Left cardiac atrium (tissue), 4 donors: ENCODE measurements around the gene OR52B2. TPM values are rescaled to one million over a fixed set of nuclear protein-coding genes. Genes with fewer than 3 reads are reported as not detected.
"Not testable (repeated sequence)": the region's sequence is repeated elsewhere in the genome, so short reads cannot be mapped to it uniquely, and the experiment has no call there.

Source experiments
- ATAC-seq, 2 donors: fragments of 200-7000 bp; cut with Tn5 transposase; one replicate each; pipeline ENCODE4 v1.9.1; 2020; ENCODE audit warnings: mild to moderate bottlenecking in 2 of 2, moderate library complexity in 2 of 2
- DNase-seq: peaks from one replicate; pipeline ENCODE4 v3.0.0-alpha.2; 2020
- intact Hi-C, 2 donors: fragments of 100-400 bp; cut with DNase I; formaldehyde crosslinking; loops; one replicate each; pipeline versions ENCODE4 v1.14.1 to v1.15.1; 2022 to 2023
- total RNA-seq, 2 donors: library from RNA; stranded (reverse); fragmentation: NEBNext Ultra II Directional; extraction: Animal tissue kit (Norgen Biotek cat#: 25700); gene quantifications; one replicate each; pipeline ENCODE4 v1.2.1, GENCODE V29; 2021
- donor health status: DM: no; HTN: yes; CAD: no.
- donor health status: DM: no; HTN: yes; CAD: no; lungs with severe emphysema.
- donor health status: DM: yes; HTN: yes; CAD: no.
- donor health status: Dilated cardiomyopathy.

The OR52B2 gene
- total RNA-seq, 2 donors from 2014 or later = not detected

DNA sequence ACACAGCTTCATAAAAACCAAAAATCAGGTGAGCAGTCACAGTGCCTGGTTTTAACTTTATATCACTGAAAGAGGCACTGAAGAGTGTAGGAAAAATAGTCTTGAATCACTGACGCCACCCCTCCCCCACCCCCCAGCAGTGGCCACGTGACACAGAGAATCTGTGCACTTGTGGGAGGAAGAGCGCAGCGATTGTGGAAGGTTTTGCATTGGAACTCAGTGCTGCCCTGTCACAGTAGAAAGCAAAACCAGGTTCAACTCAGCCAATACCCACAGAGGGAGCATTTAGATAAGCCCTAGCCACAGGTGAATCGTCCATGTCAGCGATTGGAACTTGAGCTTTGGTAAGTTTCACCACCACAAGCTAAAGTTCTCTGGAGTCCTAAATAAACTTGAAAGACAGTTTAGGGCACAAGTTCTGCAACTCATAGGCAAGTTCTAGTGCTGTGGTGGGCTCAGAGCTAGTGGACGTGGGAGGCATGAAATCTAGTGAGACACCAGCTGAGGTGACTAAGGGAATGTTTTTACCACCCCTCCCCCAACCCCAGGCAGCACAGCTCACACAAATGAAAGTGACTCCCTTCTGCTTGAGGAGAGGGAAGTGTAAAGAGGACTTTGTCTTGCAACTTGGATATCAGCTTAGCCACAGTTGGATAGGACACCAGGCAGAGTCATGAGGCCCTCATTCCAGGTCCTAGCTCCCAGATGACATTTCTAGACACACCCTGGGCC lies 13.3 kb downstream of the OR52B2 start:
- DNase-seq = no peak
- no peak for ATAC-seq
- intact Hi-C loops = no loop called here

DNA sequence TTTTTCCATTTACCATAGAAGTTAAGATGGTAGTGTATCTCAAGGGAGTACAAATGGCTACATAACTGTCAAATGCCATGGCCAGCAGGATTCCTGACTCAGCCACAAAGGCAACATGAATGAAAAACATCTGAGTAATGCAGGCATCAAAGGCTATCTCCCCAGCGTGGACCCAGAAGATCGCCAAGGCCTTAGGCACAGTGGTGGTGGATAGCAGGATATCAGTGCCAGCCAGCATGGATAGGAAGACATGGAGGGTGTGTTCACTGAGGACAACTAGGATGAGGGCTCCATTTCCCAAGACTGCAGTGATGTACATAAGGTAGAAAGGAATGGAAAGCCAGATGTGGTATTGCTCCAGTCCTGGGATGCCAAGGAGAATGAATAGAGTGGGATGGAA lies 18.0 kb downstream of the OR52B2 start:
- ATAC-seq (no peak), DNase-seq (no peak)
- intact Hi-C loops = no loop called here

DNA sequence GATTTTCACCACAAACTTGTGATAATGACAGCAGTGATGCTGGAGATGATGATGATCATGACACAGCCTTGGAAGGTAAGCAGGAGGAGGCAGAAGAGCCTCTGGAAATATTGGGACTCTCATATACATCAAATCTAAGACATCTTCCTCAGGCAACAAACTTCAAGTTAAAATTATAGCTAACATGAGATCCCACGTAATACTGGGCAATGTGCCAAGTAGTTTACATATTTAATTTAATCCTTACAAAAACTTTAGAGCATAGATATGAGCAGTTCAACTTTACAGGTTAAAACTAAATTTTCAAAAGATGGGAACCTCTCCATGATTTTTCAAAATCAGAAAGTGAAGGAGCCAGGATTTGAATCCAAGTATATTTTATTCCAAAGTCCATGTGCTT lies 19.0 kb downstream of the OR52B2 start:
- ATAC-seq (no peak), DNase-seq (no peak)
- intact Hi-C loops = no loop called here

DNA sequence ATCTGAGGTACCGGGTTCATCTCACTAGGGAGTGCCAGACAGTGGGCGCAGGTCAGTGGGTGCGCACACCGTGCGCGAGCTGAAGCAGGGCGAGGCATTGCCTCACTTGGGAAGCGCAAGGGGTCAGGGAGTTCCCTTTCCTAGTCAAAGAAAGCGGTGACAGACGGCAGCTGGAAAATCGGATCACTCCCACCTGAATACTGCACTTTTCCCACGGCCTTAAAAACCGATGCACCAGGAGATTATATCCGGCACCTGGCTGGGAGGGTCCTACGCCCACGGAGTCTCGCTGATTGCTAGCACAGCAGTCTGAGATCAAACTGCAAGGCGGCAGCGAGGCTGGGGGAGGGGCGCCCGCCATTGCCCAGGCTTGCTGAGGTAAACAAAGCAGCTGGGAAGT lies 26.4 kb downstream of the OR52B2 start:
- DNase-seq, ATAC-seq, intact Hi-C loops: not testable (repeated sequence)

DNA sequence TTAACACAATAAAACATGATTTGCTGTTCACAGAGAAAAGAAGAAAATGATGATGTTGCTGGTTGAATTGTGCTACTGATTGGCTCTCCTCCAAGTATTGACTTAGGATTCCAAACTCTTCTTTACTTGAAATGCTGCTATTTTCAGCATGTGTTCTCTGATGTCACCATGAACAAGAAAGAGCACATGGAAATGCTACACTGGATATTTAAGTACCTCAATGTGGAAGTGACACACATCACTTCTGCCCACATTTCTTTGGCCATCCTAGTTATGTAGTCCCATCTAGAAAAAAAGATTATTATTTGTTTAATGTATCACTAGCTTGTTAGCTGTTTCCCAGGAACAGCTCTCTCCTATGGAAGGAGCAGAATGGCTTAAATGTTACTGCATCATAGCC lies 27.2 kb downstream of the OR52B2 start:
- ATAC-seq = no peak
- DNase-seq = no peak
- intact Hi-C loops = no loop called here

DNA sequence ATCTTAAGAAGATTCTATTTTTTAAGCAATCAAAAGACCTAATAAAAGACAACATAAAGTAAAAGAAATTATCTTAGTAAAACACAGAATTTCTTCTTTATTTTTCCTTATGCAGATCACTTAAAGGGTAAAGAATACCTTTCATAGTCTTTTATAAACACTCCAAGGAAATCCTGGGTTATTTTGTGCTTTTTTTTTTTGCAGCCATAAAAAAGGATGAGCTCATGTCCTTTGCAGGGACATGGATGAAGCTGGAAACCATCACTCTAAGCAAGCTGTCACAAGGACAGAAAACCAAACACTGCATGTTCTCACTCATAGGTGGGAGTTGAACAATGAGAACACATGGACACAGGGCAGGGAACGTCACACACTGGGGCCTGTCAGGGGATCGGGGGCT lies 34.2 kb downstream of the OR52B2 start:
- ATAC-seq, DNase-seq, intact Hi-C loops: not testable (repeated sequence)

DNA sequence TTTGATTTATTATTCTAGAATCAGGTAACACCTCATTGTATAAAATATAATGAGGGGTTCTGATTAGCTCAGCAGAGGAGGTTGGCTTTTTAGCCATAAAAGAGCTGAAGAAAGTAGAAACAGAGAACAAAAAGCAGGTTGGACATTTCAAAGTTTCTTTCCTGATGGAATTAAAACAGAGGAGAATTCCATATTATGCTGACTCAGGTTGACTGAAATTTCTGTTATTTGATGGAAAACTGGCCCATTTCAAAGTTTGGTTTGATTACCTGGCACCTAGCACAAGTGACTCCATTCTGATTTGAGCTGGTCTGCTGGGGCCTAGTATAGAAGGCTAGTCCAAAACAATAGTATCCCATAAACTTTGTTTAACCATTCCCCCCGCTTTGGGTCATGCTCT lies 37.7 kb downstream of the OR52B2 start:
- DNase-seq = no peak
- no peak for ATAC-seq
- intact Hi-C loops = no loop called here

DNA sequence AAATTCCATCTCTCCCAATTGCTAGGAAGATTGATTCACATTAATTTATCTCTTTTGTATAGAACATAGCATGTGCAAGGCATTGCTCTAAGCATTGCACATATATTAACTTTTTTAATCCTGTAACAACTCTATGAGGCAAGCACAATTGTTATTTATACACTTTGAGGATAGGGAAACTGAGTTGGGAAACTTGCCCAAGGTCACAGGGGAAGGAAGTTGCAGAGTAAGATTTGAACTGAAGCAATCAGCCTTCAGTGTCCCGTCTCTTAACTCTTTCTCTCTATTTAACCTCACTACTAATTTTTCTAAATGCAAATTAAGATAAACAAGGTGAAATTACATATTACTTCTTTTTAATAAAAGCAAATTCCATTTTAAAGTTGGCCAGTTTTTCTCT lies 40.5 kb downstream of the OR52B2 start:
- intact Hi-C loops = no loop called here
- no peak for DNase-seq

DNA sequence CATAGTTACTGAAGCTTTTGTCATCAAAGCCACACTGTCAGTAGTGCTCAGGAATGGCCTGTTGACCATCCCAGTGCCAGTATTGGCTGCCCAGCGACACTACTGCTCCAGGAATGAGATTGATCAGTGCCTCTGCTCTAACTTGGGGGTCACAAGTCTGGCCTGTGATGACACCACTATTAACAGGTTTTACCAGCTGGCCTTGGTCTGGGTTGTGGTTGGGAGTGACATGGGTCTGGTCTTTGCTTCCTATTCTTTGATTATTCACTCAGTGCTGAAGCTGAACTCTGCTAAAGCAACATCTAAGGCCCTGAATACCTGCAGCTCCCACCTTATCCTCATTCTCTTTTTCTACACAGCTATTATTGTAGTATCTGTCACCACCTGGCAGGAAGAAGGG lies 41.1 kb downstream of the OR52B2 start:
- intact Hi-C loops = no loop called here
- no peak for DNase-seq
- no peak for ATAC-seq

More for the DNA sequence above, 40.5 kb downstream of the OR52B2 start:
- ATAC-seq = no peak

DNA sequence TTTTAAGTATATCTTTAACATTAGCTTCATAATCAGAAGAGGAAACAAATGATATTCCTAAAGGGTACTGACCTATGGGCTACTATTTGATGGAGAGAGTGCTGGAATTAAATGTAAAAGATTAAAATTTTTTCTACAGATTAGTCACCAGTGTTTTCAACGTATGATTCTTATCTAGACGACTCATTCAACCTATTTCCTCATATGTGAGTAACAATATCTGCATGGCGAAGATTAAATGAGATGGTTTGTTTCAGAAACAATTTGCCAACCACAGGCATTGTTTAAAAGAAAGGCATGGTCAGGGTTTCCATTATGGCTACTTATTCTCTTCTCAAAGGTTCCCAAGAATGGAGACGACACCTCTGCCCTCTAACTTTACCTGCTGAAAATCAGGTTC lies 42.2 kb downstream of the OR52B2 start:
- no peak for ATAC-seq
- intact Hi-C loops = no loop called here

DNA sequence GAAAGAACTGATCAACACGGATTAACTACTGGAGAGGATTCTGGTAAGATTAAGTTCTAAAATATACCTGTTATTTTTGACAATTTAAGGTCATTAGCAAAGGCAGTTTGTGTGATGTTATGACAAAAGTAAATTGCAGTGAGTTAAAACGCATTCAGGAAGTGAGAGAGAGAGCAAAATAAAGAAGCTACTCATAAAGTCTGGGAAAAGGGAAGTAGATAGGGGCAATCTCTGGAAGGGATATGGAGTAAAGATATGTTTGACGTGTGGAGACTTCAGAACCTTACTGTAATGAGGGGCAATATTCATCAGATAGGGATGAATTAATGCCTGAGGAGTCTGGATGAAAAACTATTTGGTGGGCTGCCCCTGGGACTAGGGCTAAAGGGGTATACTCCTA lies 45.9 kb downstream of the OR52B2 start:
- ATAC-seq (no peak), DNase-seq (no peak)
- intact Hi-C loops = no loop called here

More for the DNA sequence above, 42.2 kb downstream of the OR52B2 start:
- no peak for DNase-seq

Other genes starting within 250 kb of the OR52B2 start
- not detected for gene OR56A3, start 228.1 kb downstream of the OR52B2 start, total RNA-seq
- not detected for gene OR56A5, start 201.8 kb downstream of the OR52B2 start, total RNA-seq
- gene OR52L1, start 183.3 kb downstream of the OR52B2 start, total RNA-seq = not detected
- gene OR56A4, start 163.4 kb downstream of the OR52B2 start, total RNA-seq = not detected
- not detected for gene OR56A1, start 139.6 kb downstream of the OR52B2 start, total RNA-seq
- gene OR56B4, start 62.6 kb downstream of the OR52B2 start, total RNA-seq = not detected
- gene OR52W1, start 28.9 kb upstream of the OR52B2 start, total RNA-seq = not detected
- gene C11orf42, start 35.2 kb upstream of the OR52B2 start, total RNA-seq = not detected
- 10 to 100 TPM; 16.0 to 16.6 TPM for gene FHIP1B, start 64.3 kb upstream of the OR52B2 start, total RNA-seq
- not detected for gene CNGA4, start 68.8 kb upstream of the OR52B2 start, total RNA-seq
- not detected for gene CCKBR, start 89.5 kb upstream of the OR52B2 start, total RNA-seq
- gene CAVIN3, start 150.2 kb upstream of the OR52B2 start, total RNA-seq = 10 to 100 TPM; 42.0 to 51.5 TPM
- gene SMPD1, start 220.1 kb upstream of the OR52B2 start, total RNA-seq = 10 to 100 TPM; 50.8 to 56.3 TPM
- gene APBB1, start 248.8 kb upstream of the OR52B2 start, total RNA-seq = 10 to 100 TPM; 65.5 to 75.9 TPM